ENCODE measurements around the gene OR52L1.
A peak's percentile ranks its signal among the peaks of the same experiment; 100 is the strongest.
"Not testable (repeated sequence)": the region's sequence is repeated elsewhere in the genome, so short reads cannot be mapped to it uniquely, and the experiment has no call there.

The OR52L1 gene

DNA sequence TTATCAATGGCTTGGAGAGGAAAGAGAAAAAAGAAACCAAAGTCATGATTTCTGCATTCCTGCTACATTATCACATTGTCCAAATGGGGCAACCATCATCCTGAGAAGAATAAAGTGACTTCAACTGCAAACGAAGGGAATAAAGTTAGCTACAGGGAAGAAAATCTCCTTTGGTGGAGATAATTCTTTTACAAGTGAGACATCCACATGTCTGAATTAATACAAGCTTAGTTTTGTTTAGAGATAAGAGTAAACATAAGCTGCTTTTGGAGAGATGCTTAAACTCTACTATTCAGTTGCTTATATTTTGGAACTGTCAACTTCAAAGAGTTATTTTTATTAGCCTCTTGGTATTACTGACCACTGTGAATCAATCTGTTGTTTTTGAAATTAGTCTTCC is at the start of gene OR52L1:
Gene OR52L1 (minus strand): TSS at position 101 of the 400 bp plus-strand sequence. CDS start 55 bp downstream, at position 46.
- DNase-seq: no peak

DNA sequence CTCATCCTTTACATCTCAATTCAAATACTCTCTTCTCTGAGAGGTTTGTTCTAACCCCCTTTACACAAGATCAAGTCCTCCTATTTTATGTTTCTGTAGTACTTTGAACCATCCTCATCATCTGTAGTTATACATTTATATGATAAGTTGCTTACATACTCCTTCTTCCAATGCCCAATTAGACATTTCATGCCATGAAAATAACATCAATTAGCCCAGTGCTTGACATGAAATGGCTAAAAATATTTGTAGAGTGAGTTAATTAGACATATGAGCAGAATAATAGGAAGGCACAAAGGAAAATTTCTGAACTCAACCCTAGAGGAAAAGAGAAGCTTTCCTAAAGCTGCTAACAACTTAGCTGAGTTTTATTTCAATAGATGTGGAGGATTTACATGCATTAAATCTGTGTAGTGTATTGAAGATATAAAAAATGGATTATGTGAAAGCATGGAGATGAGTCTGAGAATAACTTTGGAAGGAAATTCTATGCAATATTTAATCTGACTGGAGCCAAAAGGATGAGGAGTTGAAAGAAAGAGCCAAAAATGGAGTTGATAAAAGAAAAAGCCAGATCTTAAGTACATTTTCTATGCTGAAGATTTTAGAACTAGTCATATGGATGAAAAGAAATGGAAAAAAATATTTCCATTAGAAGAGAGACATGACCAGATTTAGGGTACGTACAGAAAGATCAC is 44.1 kb upstream of the OR52L1 start, which contains the start of gene OR56A1:
Gene OR56A1 (minus strand): TSS at position 51 of the 698 bp plus-strand sequence. CDS start 3,066 bp downstream, outside the sequence.
- no peak for DNase-seq

- DNase-seq: no peak
These were observed 40.7 kb upstream of the OR52L1 start for GRCh38 chr11:6027501-6027900.

DNA sequence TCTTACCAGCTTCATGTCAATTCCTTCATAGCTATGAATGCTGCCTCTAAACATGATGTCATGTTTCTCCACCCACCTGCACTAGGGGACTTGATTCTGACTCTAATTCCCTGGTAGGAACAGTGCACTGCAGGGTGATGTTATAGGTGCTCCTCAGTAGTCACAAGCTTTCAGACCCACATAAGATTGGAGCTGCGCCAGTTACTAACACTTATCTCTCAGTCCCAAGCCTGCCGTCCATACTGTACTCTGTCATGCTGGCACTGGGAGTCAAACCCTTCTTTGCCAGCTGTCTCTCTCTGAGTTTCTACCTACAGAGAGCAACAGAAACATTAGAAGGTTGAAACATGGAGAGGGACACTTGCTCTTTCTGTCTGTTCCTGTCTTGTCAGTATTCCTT is 38.3 kb upstream of the OR52L1 start:
- no peak for DNase-seq

GRCh38 chr11:6022956-6023355 is 36.2 kb upstream of the OR52L1 start:
- peak; percentile 37 for DNase-seq

- DNase-seq: no peak
These were observed 26.3 kb upstream of the OR52L1 start for GRCh38 chr11:6013042-6013441.

DNA sequence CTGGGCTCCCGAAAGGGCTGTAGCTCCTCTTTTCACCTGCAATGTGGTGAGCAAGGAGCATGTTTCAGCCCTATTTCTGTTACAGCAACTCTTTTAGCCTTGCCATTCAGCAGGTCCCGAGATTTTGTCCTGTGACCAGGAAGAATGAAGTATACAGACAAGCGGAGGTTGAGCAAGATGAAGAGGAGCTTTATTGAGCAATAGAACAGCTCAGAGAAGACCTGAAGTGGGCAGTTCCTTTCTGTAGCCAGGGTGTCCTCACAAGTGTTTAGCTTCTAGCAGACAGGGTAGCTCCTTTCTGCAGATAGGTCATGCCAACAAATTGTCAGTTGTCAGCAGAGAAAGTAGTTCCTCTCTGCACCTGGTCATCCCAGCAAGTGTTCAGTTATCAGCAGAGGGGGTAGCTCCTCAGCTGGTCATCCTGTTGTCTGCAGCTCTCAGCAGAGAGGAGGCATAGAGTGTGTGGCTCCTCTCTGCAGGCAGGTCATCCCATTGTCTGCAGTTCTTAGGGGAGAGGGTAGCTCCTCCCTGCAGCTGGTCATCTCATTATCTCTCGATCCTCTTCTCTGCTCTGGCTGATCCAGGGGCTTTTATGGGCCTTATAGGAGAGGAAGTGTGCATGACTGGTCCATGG is 25.4 kb upstream of the OR52L1 start:
- no peak for DNase-seq

DNA sequence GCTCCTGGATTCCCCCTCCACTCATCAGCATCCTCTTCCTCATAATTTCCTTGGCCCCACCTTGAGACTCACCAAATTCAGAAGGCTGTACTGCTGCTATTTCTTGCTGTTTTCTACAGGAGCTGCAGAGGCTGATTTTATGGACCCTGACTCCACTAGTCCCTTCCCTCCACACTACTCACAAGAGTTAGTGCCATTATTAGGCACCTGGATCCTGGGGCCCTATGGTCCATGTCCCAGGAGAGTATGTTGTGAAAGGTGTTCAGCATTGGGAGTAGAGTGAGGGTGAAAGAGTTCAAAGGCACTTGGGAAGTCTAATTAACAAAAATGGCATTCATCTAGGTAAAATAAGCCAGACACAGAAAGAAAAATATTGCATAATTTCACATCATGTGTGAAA is 20.1 kb upstream of the OR52L1 start, which contains the start of gene OR56A4:
Gene OR56A4 (minus strand): TSS at position 101 of the 400 bp plus-strand sequence. CDS start 3,954 bp downstream, outside the sequence.
- no peak for DNase-seq

GRCh38 chr11:6006395-6006794 is 19.6 kb upstream of the OR52L1 start:
- DNase-seq: no peak

DNA sequence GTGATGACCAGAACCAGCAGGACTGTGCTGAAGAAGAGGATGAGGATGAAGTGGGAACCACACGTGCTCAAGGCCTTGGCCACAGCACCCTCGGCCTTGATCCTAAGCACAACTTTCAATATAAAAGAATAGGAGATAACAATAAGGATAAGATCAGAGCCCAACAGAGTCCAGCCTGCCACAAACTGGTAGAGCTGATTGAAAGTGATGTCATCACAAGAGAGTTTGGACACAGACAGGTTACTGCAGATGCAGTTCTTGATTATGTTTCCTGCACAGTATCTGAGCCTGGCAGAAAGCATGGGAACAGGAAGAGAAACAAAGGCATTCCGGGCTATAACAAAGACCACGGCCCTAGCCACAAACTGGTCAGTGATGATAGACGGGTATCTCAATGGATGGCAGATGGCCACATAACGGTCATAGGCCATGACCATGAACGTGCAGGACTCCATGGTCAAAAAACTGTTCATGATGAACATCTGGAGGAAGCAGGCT is 15.5 kb upstream of the OR52L1 start:
- no peak for DNase-seq

DNA sequence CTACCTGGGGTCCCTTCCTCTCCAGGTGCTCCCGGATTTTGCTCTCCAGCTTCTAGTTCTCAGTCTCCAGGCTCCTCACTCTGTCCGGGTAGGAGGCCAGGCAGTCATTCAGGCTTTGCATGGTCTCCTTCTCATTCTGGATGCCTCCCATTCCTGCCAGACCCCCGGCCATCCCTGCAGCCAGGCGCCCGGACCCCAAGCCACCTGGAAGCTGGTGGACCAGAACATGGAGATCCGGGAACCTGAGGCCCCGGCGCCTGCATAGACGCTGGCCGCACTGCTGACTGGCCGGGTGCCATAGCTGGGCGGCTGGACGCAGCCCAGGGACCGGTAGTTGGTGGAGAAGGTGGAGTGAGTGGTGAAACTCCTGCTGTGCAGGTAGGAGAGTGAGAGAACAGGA is 8.0 kb upstream of the OR52L1 start:
- DNase-seq: no peak

GRCh38 chr11:5992604-5993251 is 5.9 kb upstream of the OR52L1 start:
- DNase-seq: no peak

DNA sequence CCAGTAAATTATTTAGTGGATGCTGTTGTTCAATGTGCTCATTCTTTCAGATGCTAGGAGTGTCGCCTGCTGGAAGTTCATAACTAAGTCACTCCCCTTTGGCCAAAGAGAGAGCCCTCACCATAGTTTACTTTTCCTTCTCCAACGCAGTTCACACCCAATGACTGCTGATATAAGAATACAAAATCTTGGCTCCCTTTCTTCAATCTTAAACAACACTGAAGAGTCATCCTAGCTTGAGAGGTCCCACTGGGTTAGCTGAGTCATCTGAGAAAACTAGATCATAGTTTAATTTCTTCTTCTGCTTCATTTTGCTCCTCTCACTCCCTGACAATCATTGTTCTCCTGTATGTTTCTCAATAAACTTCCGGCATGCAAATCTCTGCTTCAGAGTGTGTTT is 5.4 kb upstream of the OR52L1 start:
- DNase-seq: no peak

DNA sequence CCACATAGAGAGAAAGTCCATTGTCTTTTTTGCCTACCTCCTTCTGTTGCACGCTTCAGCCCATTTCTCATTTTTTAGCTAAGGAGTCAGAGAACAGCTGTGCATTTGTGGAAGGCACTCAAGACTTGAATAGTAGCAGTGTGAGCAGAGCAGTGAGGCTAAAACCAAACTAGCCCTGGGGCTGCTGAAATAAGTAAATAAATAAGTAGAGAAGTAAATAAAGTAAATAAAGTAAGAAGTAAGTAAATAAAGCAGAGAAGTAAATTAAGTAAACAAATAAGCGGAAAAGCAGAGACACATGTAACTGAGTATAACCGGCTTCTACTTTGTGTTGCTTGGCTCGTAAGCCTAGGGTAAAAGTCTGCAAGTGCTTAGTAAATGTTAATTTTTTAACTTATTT is 2.4 kb upstream of the OR52L1 start:
- DNase-seq: no peak

DNA sequence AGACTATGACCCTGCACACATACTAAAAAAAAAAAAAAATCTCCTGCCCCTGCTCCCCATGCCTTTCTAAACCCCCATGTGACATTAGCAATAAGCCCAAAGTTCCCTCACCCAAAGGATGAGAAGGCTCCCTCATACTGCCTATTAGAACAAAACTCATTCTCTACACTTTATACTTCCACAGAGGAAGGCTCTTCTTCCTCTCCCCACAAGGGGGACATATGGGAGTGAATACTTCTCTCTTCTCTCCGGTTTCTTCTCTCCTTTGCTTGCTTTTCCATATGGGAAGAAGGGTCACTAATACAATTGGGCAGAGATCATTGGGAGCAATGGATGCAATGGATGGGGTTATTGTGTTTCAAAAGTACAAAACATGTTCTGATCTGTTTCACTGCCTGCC is 3.3 kb downstream of the OR52L1 start:
- no peak for DNase-seq

DNA sequence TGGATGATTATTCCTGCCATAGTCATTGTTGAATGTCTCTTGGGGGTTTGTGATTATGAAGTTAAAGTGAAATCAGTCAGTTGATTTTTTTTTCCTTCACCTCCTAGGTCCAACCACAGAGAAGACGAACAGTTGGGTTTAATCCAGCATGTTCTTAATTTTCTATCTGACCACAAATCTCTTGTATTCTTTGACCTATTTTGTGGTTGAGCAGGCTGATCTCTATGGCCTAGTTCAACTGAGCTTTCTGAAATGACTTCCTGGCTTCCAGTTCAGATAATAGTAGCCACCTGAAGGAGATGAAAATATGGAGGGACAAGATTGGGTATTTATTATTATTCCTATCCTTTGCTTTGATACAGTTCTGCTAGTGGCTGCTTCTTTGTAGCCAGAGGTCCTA is 13.3 kb downstream of the OR52L1 start:
- DNase-seq: no peak

- DNase-seq: no peak
These were observed 18.4 kb downstream of the OR52L1 start, which contains the start of gene OR56A5 for GRCh38 chr11:5968394-5968793. TSS of gene OR56A5 (minus strand) at chr11:5968494. CDS start at chr11:5968494, 0 bp downstream.

DNA sequence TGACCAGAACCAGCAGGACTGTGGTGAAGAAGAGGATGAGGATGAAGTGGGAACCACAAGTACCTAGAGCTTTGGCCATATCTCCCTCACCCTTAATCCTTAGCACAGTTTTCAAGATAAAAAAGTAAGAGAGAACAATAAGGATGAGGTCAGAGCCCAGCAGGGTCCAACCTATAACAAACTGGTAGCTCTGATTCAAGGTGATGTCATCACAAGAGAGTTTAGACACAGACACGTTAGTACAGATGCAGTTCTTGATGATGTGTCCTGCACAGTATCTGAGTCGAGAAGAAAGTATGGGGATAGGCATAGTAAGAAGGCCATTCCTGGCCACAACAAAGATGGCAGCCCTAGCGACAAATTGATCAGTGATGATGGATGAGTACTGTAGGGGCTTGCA is 19.1 kb downstream of the OR52L1 start:
- DNase-seq: no peak

DNA sequence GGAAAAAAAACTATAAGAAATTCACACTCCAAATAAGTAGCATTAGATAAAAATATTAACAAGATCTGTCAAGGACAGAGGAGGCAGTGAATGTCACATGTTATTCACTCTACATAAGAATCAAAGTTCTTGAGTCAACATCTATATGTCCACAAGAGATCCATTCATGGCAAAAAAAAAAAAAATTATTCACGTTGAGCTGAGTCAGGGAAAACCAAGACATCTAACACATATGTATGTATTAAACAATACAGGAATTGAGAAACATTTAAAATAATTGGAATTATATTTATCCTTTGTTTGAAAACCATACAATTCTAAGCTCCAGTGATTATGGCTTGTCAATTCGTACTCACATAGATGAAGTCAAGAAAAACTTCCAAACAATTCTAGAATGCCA is 19.8 kb downstream of the OR52L1 start:
- no peak for DNase-seq

DNA sequence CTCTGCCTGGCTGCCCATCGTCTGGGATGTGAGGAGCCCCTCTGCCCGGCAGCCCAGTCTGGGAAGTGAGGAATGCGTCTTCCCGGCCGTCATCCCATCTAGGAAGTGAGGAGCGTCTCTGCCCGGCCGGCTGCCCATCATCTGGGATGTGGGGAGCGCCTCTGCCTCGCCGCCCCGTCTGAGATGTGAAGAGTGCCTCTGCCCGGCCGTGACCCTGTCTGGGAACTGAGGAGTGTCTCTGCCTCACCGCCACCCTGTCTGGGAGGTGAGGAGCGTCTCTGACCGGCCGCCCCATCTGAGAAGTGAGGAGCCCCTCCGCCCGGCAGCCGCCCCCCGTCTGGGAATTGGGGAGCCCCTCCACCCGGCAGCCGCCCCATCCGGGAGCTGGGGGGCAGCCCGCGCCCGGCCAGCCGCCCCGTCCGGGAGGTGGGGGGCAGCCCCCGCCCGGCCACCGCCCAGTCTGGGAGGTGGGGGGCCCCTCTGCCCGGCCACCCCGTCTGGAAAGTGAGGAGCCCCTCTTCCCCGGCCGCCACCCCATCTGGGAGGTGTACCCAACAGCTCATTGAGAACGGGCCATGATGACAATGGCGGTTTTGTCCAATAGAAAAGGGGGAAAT is 26.0 kb downstream of the OR52L1 start:
- not testable (repeated sequence) for DNase-seq

DNA sequence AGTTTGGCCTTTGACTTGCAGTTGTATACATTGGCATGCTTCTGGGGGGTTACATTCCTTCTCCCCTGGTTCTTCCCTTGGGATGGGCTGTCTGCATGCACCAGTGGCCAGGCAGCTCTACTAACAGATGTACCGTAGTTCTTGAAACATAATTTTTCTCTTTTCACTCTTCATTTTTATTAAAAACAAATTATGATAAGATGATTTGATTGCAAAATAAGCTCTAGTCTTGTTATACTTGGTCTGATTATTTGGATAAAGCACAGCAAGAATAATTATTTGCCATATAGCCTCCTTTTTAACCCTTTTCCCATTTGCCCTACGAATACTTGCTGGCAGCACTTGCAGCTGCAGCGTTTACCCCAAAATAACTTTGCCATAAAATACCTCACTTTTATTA is 31.2 kb downstream of the OR52L1 start:
- DNase-seq: no peak

- DNase-seq: no peak
These were observed 44.8 kb downstream of the OR52L1 start, which contains the start of gene OR56A3 for GRCh38 chr11:5941951-5942350. TSS of gene OR56A3 (plus strand) at chr11:5942251. CDS start at chr11:5947347, 5,096 bp downstream.

DNA sequence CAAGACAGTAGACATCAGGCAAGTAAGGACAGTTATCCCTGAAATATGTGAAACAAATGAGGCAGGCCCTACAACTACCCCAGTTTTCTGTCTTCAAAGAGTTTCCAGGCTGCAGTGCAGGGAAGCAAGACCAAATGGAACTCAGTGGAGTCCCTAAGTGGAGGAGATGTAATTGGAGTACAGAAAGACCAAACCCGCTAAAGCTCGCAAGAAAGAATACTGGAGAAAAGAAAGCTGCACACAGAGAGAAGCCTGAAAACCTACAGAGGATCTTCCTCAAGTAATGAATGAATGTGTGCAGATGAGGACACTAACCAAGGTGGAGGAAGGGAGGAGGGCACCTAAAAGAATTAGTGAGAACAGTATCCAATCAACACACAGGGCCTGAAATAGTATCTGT is 46.0 kb downstream of the OR52L1 start:
- no peak for DNase-seq
